ENCODE data around the gene DMBT1.

The DMBT1 gene

GRCh38 chr10:122688293-122688989 is 127.9 kb downstream of the DMBT1 start:
- no peak overlapping the region for H3K4me3 ChIP-seq (ENCODE audit: low read depth, low read length)
- no peak for TF ChIP-seq CTCF (IDR thresholded peaks at IDR 0.05; ENCODE audit: insufficient read depth, low read depth, low read length, missing control alignments)
- no peak for DNase-seq (ENCODE audit: low read depth)

GRCh38 chr10:122689146-122689820 is 128.7 kb downstream of the DMBT1 start:
- no peak for TF ChIP-seq CTCF (IDR thresholded peaks at IDR 0.05; ENCODE audit: insufficient read depth, low read depth, low read length, missing control alignments)
- DNase-seq (ENCODE audit: low read depth): no peak
- no peak overlapping the region for H3K4me3 ChIP-seq (ENCODE audit: low read depth, low read length)

GRCh38 chr10:122692744-122693143 is 132.2 kb downstream of the DMBT1 start:
- DNase-seq (ENCODE audit: low read depth): no peak
- no peak for TF ChIP-seq CTCF (IDR thresholded peaks at IDR 0.05; ENCODE audit: insufficient read depth, low read depth, low read length, missing control alignments)
- H3K4me3 ChIP-seq (ENCODE audit: low read depth, low read length): no peak overlapping the region
